Daoy (cell line): Measurements from ENCODE around the gene HEMGN. TPM values are rescaled to one million over a fixed set of nuclear protein-coding genes. Genes with fewer than 3 reads are reported as not detected.

Experiments used
- DNase-seq: peaks from one replicate; pipeline ENCODE4 v3.0.0-alpha.2; 2015; ENCODE audit warnings: low read depth
- total RNA-seq: library from RNA; depleted of rRNA; stranded (reverse); fragments of >200 nt; shearing (Covaris generic); gene quantifications from 2 replicates; pipeline ENCODE4 v1.2.3, GENCODE V29; 2014; rRNA removed

HEMGN gene
- total RNA-seq, 1 experiment from 2014 or later, result 0.17 TPM

GRCh38 chr9:97900103-97900737 lies 37.8 kb downstream of the HEMGN start:
- no peak for DNase-seq

GRCh38 chr9:97895695-97896332 lies 42.2 kb downstream of the HEMGN start:
- DNase-seq, result peak; percentile 47

- DNase-seq, result no peak
These were observed 42.8 kb downstream of the HEMGN start for GRCh38 chr9:97895211-97895610.

DNA sequence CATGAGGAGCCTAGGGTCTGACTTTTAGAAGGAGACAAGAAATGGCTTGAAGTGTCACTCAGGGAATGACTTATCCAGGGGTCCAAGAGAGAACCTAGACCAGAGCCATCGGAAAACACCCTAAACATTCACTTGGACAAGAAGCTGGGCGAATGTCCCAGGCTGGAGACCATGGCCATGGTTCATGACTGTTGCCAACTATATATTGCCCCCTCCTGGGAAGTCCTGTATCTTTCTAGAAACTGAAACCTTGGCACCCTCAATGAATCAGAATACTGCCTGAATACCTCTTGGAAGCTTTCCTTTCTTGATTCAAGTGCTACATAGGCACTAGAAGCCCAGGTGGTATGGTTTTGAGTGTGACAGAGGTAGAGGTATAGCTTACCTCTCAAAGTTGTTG lies 45.6 kb downstream of the HEMGN start:
- no peak for DNase-seq

DNA sequence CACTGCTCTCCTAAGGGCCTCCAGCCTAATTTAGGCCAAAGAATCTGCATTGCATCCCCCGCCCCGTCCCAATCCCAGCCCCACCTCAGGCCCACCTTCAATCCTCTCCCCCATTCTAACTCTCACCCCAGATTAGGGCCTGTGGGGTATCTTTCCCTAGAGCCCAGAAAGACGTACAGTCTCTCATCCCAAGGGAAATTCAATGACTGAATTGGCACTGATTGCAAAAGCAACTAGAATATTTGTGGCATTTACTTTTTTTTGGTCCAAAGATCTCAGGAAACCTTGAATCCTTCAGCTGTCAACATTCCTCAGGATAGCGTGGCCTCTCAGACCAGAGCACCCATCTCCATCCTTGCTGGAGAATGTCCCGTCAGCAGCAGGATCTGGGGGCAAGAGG lies 46.2 kb downstream of the HEMGN start:
- DNase-seq, result no peak

- peak; percentile 57 for DNase-seq
These were observed 47.8 kb downstream of the HEMGN start for GRCh38 chr9:97889941-97890887.

- no peak for DNase-seq
These were observed 57.6 kb downstream of the HEMGN start for GRCh38 chr9:97880336-97880735.

Other genes with a start within 250 kb of the HEMGN start
- gene XPA, start 240.8 kb downstream of the HEMGN start, total RNA-seq, result 13.2 and 15.0 TPM in 2 replicates
- gene FOXE1, start 84.9 kb downstream of the HEMGN start, total RNA-seq, result under 0.01 TPM in 1 of 2 replicates, not detected in the other
- gene TRMO, start 15.7 kb downstream of the HEMGN start, total RNA-seq, result 29.5 and 48.0 TPM in 2 replicates
- 20.5 and 28.0 TPM in 2 replicates for gene ANP32B, start 45.2 kb upstream of the HEMGN start, total RNA-seq
- gene NANS, start 118.6 kb upstream of the HEMGN start, total RNA-seq, result 47.7 and 48.3 TPM in 2 replicates
- gene TRIM14, start 181.1 kb upstream of the HEMGN start, total RNA-seq, result 6.6 and 9.2 TPM in 2 replicates